WI38 (cell line): Measurements from ENCODE around the gene OR10H1.
"Not testable (repeated sequence)": the region's sequence is repeated elsewhere in the genome, so short reads cannot be mapped to it uniquely, and the experiment has no call there.

Experiments
- H3K4me3 ChIP-seq: 2 replicates; pipeline ENCODE4 v1.5.1; 2011; ENCODE audit warnings: low read depth, mild to moderate bottlenecking, control low read depth, low read length
- CTCF ChIP-seq: IDR thresholded peaks from 2 replicates; pipeline ENCODE4 v1.5.1; 2012; ENCODE audit warnings: low read depth, mild to moderate bottlenecking, control low read depth, low read length

Gene OR10H1

GRCh38 chr19:15788594-15789270 is 26.7 kb downstream of the OR10H1 start:
- no peak for TF ChIP-seq CTCF
- H3K4me3 ChIP-seq = no peak overlapping the region

- TF ChIP-seq CTCF = no peak
- H3K4me3 ChIP-seq = no peak within 1 kb of the TSS
Observed at GRCh38 chr19:15787611-15788155, 27.8 kb downstream of the OR10H1 start, which contains the start of gene OR10H5. TSS of gene OR10H5 (plus strand) at chr19:15787661. CDS start at chr19:15794049, 6,388 bp downstream.

DNA sequence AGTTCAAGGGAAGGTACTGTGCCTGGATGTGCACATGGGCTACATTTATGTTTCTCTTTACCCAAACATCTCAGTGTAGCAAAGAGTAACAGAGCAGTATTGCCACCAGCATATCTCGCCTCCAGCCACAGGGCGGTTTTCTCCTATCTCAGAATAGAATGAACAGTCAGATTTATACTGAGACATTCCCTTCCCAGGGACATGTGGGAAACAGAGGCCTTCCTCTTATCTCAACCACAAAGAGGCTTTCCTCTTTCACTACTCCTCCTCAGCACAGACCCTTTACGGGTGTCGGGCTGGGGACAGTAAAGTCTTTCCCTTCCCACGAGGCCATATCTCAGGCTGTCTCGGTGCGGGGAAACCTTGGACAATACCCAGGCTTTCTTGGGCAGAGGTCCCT is 32.6 kb downstream of the OR10H1 start:
- not testable (repeated sequence) for H3K4me3 ChIP-seq

- H3K4me3 ChIP-seq = no peak overlapping the region
- no peak for TF ChIP-seq CTCF
Observed at GRCh38 chr19:15782211-15782610, 33.3 kb downstream of the OR10H1 start.

DNA sequence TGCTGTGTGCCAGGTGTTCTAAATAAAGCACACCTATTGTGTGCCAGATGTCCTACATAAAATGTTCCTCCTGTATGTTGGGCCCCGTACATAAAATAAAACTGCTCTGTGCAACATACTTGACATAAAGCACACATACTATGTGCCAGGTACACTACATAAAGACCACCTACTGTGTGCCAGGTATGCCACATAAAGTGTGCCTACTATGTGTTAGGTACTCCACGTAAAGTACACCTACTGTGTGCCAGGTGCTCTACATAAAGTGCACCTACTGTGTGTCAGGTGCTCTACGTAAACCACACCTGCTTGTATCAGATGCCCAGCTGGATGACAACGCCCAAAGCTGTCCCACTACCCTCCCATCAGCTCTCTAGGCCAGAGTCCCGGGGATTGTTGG is 33.8 kb downstream of the OR10H1 start:
- TF ChIP-seq CTCF = no peak
- no peak overlapping the region for H3K4me3 ChIP-seq

DNA sequence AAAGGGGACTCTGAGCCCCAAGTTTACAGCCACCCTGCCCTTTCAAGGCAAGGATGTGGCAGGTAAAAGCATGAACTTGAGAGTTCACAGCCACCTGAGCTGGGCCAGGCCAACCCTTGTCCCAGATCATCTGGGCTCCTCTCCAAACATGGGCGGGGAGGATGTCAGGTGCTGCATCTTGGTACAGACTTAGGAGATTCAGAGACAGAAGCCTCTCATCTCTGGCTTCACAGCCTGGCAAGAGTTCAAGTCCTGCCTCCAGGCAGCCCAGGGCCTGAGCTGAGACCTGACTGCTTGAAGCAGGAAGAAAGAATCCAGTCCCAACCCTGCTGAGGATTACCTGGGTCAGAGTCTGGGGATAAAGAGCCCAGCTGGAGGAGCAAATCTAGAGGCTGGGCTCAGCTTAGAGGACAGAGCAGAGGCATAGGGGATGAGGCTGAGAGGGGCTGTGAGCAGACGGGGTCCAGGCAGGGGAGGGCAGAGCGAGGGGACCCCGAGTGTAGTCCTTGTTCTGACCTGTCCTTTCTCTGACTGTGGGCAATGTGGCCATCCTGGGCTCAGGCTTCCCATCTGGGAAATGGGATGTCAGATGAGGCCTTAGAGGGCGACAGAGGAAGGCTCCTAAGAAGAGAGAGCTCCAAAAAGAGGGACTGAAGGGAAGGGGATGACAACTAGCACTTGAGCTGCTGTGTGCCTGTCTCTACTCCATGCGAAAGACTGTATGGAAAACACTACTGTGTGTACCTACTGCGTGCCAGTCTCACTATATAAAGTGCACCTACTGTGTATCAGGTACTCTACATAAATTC is 34.6 kb downstream of the OR10H1 start:
- no peak overlapping the region for H3K4me3 ChIP-seq
- TF ChIP-seq CTCF = no peak

DNA sequence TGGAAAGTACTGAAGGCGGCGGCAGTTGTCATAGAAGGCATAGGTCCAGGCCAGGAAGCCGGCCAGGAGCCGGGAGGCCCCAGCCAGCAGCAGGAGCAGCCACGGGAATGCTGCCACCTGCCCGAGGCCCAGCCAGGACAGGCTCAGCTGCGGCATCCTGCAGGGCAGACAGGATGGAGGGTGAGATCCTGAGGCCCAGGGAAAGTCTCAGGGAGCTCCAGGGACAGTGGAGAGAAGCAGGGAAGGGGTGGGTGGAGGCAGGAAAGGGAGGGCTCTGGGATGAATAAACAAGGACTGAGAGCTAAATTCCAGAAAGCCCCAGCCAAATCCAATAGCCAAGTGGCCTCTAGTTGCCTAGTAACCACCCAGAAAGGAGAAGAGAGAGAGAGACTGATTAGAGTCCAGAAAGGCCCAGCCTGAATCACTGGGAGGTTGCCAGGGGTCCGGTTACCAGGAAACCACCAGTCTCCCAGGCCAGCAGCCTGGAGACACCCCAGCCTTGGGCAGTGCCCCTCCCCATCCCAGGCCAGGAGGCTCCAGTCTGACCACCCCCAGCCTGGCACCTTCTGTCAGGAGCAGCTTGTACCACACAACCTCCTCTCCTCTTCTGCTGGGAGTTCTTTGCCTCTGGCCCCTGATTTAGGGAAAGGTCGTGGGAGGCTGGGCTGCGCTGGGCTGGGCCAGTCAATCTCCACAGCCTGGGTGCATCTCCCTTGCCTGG is 35.5 kb downstream of the OR10H1 start:
- H3K4me3 ChIP-seq = no peak overlapping the region
- no peak for TF ChIP-seq CTCF
